Activated CD8-positive, alpha-beta T cell treated with anti-CD3 and anti-CD28 coated beads for 36 hours (primary cell): Measurements from ENCODE around the gene CDCA7L. TPM values are rescaled to one million over a fixed set of nuclear protein-coding genes. Genes with fewer than 3 reads are reported as not detected.
"Not testable (repeated sequence)": the region's sequence is repeated elsewhere in the genome, so short reads cannot be mapped to it uniquely, and the experiment has no call there.

ENCODE experiments used
- ATAC-seq: fragments of 200-7000 bp; cut with Tn5 transposase; one replicate; pipeline ENCODE4 v1.10.0; 2021; ENCODE audit warnings: mild to moderate bottlenecking, moderate library complexity
- CTCF ChIA-PET: fragments of 350-600 bp; sonication (Branson Sonifier 250); formaldehyde crosslinking; loops from one replicate; lab custom pipeline; 2021; ENCODE audit warnings: antibody characterized with exemption; lab: Charles Lee
- POLR2A ChIA-PET: fragments of 350-600 bp; sonication (Branson Sonifier 250); formaldehyde crosslinking; loops from one replicate; lab custom pipeline; 2021; ENCODE audit warnings: antibody characterized with exemption; lab: Charles Lee
- DNase-seq: peaks from one replicate; pipeline ENCODE4 v3.0.0-alpha.2; 2020
- H3K27ac Mint-ChIP-seq: one replicate; pipeline ENCODE4 v1.8.0; 2021; ENCODE audit warnings: mild to moderate bottlenecking, mixed read lengths
- H3K27me3 Mint-ChIP-seq: one replicate; pipeline ENCODE4 v1.8.0; 2021; ENCODE audit warnings: mixed read lengths
- H3K36me3 Mint-ChIP-seq: one replicate; pipeline ENCODE4 v1.8.0; 2021; ENCODE audit warnings: low read depth, mixed read lengths
- H3K4me1 Mint-ChIP-seq: one replicate; pipeline ENCODE4 v1.8.0; 2021; ENCODE audit warnings: low read depth, mixed read lengths
- H3K4me3 Mint-ChIP-seq: one replicate; pipeline ENCODE4 v1.8.0; 2021; ENCODE audit warnings: mild to moderate bottlenecking, moderate library complexity, mixed read lengths
- H3K9me3 Mint-ChIP-seq: one replicate; pipeline ENCODE4 v1.8.0; 2021; ENCODE audit warnings: mixed read lengths
- CTCF ChIP-seq: fragments of 200-600 bp; IDR thresholded peaks from one replicate; pipeline ENCODE4 v1.8.0; 2022; ENCODE audit warnings: antibody characterized with exemption, mild to moderate bottlenecking
- intact Hi-C: fragments of 100-400 bp; cut with micrococcal nuclease; formaldehyde crosslinking; loops from one replicate; pipeline ENCODE4 v1.10.0; 2022
- total RNA-seq, 2 experiments: library from RNA; stranded (reverse); gene quantifications; one replicate each; pipeline ENCODE4 v1.2.3, GENCODE V29; 2021

CDCA7L gene
- total RNA-seq, 2 experiments from 2014 or later: 101 to 102 TPM

- no peak for DNase-seq
- no peaks in the 10 kb centered on the region for H3K4me1 Mint-ChIP-seq
- TF ChIP-seq CTCF: no peak
Measured at GRCh38 chr7:21869785-21870402, 75.8 kb downstream of the CDCA7L start.

GRCh38 chr7:21868576-21868850 is 77.2 kb downstream of the CDCA7L start:
- ChIA-PET CTCF (no interaction called here), POLR2A (no interaction called here)
- TF ChIP-seq CTCF: no peak
- Mint-ChIP-seq H3K4me3 (no peak overlapping the region), H3K9me3 (no peaks in the 10 kb centered on the region), H3K27me3 (no peaks in the 10 kb centered on the region), H3K4me1 (no peaks in the 10 kb centered on the region), H3K27ac (no peak overlapping the region), H3K36me3 (peaks cover 3% of the 10 kb centered on the region)
- intact Hi-C loops: no loop called here
- ATAC-seq (no peak), DNase-seq (no peak)

More at GRCh38 chr7:21869785-21870402, 75.8 kb downstream of the CDCA7L start:
- intact Hi-C loops: no loop called here
- Mint-ChIP-seq H3K36me3 (peaks cover 6% of the 10 kb centered on the region), H3K4me3 (no peak overlapping the region), H3K27ac (no peak overlapping the region), H3K27me3 (no peaks in the 10 kb centered on the region), H3K9me3 (no peaks in the 10 kb centered on the region)
- ChIA-PET POLR2A (no interaction called here), CTCF (no interaction called here)
- no peak for ATAC-seq

GRCh38 chr7:21867816-21868575 is 77.7 kb downstream of the CDCA7L start:
- CTCF ChIA-PET: no interaction called here
- Mint-ChIP-seq H3K9me3 (no peaks in the 10 kb centered on the region), H3K4me1 (no peaks in the 10 kb centered on the region), H3K27me3 (no peaks in the 10 kb centered on the region), H3K27ac (no peak overlapping the region), H3K36me3 (no peaks in the 10 kb centered on the region), H3K4me3 (no peak overlapping the region)
- POLR2A ChIA-PET: no interaction called here
- no peak for TF ChIP-seq CTCF
- no peak for DNase-seq
- no peak for ATAC-seq
- intact Hi-C loops: no loop called here

GRCh38 chr7:21867226-21867625 is 78.5 kb downstream of the CDCA7L start:
- intact Hi-C loops: no loop called here
- no peak for ATAC-seq
- no peak for TF ChIP-seq CTCF
- no peaks in the 10 kb centered on the region for H3K4me1 Mint-ChIP-seq
- no peaks in the 10 kb centered on the region for H3K27me3 Mint-ChIP-seq
- H3K9me3 Mint-ChIP-seq: no peaks in the 10 kb centered on the region
- POLR2A ChIA-PET: no interaction called here
- H3K27ac Mint-ChIP-seq: no peak overlapping the region
- DNase-seq: no peak
- CTCF ChIA-PET: no interaction called here
- no peaks in the 10 kb centered on the region for H3K36me3 Mint-ChIP-seq
- H3K4me3 Mint-ChIP-seq: no peak overlapping the region

GRCh38 chr7:21866731-21867130 is 79.0 kb downstream of the CDCA7L start:
- Mint-ChIP-seq H3K36me3 (no peaks in the 10 kb centered on the region), H3K27me3 (no peaks in the 10 kb centered on the region), H3K9me3 (no peaks in the 10 kb centered on the region), H3K27ac (no peak overlapping the region), H3K4me1 (no peaks in the 10 kb centered on the region), H3K4me3 (no peak overlapping the region)
- ChIA-PET POLR2A (no interaction called here), CTCF (no interaction called here)
- no peak for TF ChIP-seq CTCF
- intact Hi-C loops: no loop called here
- ATAC-seq (no peak), DNase-seq (no peak)

- POLR2A ChIA-PET, H3K4me1 Mint-ChIP-seq, intact Hi-C loops, H3K27me3 Mint-ChIP-seq, H3K9me3 Mint-ChIP-seq, ATAC-seq, DNase-seq, H3K27ac Mint-ChIP-seq, H3K4me3 Mint-ChIP-seq, H3K36me3 Mint-ChIP-seq: not testable (repeated sequence)
- CTCF ChIA-PET: interaction anchor here (1.1 kb wide), 1 partner anchor 14 kb away, joined by 3 read pairs; no protein-coding TSS in a partner anchor
Measured at GRCh38 chr7:21865631-21866204, 80.0 kb downstream of the CDCA7L start.
